NCI-H345 treated with DMSO at 0.1 percent for 48 hours (cell line): Measurements from ENCODE around the gene EPN2.

ENCODE experiments used
- DNase-seq: peaks from one replicate; lab custom pipeline; 2025; ENCODE audit not compliant: unreplicated experiment; lab: John Stamatoyannopoulos, UW

Gene EPN2

GRCh38 chr17:19363114-19363438 is 125.9 kb downstream of the EPN2 start:
- DNase-seq, result no peak

GRCh38 chr17:19363460-19364035 is 126.4 kb downstream of the EPN2 start:
- DNase-seq, result no peak

GRCh38 chr17:19364699-19365498 is 127.7 kb downstream of the EPN2 start:
- no peak for DNase-seq

GRCh38 chr17:19365499-19365817 is 128.3 kb downstream of the EPN2 start:
- DNase-seq, result no peak

GRCh38 chr17:19365833-19366636 is 128.9 kb downstream of the EPN2 start:
- DNase-seq, result no peak

GRCh38 chr17:19366637-19366972 is 129.4 kb downstream of the EPN2 start:
- DNase-seq, result no peak

- no peak for DNase-seq
Measured at GRCh38 chr17:19368229-19368628, 131.1 kb downstream of the EPN2 start.

- DNase-seq, result no peak
Measured at GRCh38 chr17:19369107-19369778, 132.1 kb downstream of the EPN2 start.

GRCh38 chr17:19369846-19370492 is 132.8 kb downstream of the EPN2 start:
- DNase-seq, result no peak

GRCh38 chr17:19370493-19370960 is 133.4 kb downstream of the EPN2 start:
- no peak for DNase-seq

GRCh38 chr17:19371259-19372010 is 134.3 kb downstream of the EPN2 start:
- no peak for DNase-seq

- DNase-seq, result no peak
Measured at GRCh38 chr17:19372011-19372370, 134.8 kb downstream of the EPN2 start.

GRCh38 chr17:19372439-19372838 is 135.3 kb downstream of the EPN2 start:
- no peak for DNase-seq

GRCh38 chr17:19372866-19373504 is 135.8 kb downstream of the EPN2 start:
- no peak for DNase-seq

GRCh38 chr17:19374136-19374535 is 137.0 kb downstream of the EPN2 start:
- no peak for DNase-seq

GRCh38 chr17:19375732-19376131 is 138.6 kb downstream of the EPN2 start:
- DNase-seq, result no peak

- DNase-seq, result no peak
Measured at GRCh38 chr17:19376811-19377210, 139.6 kb downstream of the EPN2 start.

- DNase-seq, result peak; percentile 91
Measured at GRCh38 chr17:19377602-19378415, 140.6 kb downstream of the EPN2 start.
